ENCODE measurements around the gene PRKAG3.
"Not testable (repeated sequence)": the region's sequence is repeated elsewhere in the genome, so short reads cannot be mapped to it uniquely, and the experiment has no call there.

PRKAG3 gene

DNA sequence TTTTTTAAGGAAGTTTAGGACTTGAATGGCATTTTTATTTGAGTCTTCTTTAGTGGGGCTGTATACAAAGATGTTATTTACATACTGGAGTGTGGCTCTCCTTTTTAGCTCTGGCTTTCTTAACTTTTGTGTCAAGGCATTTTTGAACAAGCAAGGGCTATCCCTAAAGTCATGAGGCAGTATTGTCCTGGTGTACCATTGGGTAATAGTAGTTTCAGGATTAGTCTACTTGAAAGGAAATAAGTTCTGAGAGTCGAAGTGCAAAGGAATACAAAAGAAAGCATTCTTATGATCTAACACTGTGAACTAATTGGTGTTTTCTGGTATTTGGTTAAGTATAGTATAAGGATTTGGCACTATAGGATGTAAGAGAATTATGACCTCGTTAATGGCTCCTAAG is 51.6 kb downstream of the PRKAG3 start:
- DNase-seq, result no peak

DNA sequence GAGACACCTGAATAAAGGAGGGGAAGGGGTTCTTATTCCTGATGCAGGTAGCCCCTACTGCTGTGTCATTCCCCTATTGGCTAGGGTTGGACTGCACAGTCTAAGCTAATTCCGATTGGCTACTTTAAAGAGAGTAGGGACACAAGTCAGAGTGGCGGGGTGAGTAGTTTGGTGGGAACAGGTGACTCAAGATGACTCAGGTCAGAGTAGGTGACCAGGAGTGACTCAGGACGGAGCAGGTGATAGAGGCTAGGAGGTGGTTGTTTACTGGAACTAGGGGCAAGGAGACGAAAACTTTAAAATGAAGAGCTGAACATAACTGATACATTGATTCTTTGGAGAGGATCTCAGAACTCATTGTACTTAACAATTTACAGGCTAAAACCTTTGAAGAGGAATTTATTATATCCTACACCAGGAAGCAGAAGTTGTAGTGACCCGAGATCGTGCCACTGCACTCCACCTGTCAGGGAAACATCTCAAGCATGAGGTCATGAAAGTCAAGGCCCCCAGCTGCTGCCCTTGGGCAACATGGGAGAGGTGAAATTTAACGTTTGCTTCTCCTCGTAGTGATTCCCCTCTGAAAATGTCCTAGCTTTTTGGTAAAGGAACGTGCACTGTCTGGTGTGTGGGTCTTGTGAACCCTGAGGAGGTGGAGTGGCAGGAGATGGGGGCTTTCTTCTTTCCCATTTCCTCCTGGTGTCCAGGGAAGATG is 54.2 kb downstream of the PRKAG3 start:
- DNase-seq, result no peak

DNA sequence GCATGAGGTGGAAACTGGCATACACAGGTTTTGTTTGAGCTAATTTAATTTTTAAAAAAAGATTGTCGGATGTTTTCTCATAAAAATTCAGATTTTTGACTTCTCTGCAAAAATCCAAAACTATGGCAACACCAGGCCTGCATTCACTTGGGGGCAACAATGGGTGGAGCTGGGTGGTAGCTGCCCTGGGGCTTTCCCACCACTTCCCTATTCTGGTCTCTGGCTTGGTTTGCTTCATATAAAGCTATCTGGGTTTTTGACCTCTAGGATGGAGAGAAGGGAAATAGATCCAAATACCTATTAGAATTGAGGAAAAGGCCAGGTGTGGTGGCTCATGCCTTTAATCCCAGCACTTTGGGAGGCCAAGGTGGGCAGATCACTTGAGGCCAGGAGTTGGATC is 55.1 kb downstream of the PRKAG3 start:
- DNase-seq, result no peak

DNA sequence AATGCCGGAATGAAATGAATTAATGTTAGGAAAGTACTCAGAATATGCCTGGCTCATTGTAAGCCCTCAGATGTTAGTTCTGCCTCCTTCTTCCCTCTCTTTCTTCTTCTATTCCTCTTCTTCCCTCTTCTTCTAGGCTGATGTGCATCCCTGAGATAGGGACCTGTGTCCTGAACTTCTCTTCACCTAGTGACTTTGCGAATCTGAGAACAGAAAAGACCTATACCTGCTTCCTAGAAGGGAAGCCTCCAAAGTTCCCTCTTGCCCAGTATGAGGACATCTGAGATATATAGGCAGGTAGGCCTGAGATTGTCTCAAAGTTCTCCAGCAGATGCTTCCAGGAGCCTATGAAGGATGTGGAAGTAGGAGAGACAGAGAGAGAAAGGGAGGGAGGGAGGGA is 57.7 kb downstream of the PRKAG3 start:
- DNase-seq, result no peak

DNA sequence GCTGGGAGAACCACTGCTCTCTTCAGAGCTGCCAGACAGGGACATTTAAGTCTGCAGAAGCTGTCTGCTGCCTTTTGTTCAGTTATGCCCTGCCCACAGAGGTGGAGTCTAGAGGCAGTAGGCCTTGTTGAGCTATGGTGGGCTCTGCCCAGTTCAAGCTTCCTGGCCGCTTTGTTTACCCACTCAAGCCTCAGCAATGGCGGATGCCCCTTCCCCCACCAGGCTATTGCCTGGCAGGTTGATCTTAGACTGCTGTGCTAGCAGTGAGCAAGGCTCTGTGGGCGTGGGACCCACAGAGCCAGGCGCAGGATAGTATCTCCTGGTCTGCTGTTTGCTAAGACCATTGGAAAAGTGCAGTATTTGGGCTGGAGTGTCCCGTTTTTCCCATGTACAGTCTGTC is 58.8 kb downstream of the PRKAG3 start:
- DNase-seq, result not testable (repeated sequence)

Data from NCI-H1417 treated with DMSO at 0.1 percent for 48 hours (cell line).